Measurements from ENCODE around the gene PPP5C.

DNA sequence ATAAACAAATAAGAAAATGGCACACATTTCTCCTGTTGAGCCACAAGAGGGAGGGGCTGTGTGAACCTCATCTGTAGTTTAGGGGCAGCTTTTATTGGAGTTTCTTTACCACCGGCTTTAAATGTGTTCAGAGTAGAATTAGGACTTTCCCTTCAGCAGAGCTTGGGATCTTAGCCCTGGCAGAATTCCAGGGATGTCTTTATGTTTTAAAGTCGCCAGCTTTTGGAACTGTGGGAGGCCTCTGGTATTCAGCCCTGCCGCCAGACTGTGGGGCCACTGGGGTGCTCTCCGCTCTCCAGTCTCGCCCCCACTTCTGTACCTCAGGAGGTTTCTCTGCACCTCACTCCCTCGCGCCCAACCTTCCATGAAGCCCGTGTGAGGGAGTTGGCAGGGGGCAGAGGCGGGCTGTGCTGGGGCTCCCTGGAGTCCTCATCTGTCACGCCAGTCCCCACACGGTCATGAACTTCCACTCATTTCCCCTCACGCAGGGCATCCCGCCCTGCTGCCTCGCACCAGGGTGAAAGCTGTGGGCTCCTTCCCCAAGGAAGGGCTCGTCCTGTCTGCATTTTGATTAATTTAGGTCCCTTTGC lies 35.0 kb downstream of the PPP5C start:
- TF ChIP-seq, protein P1, sequence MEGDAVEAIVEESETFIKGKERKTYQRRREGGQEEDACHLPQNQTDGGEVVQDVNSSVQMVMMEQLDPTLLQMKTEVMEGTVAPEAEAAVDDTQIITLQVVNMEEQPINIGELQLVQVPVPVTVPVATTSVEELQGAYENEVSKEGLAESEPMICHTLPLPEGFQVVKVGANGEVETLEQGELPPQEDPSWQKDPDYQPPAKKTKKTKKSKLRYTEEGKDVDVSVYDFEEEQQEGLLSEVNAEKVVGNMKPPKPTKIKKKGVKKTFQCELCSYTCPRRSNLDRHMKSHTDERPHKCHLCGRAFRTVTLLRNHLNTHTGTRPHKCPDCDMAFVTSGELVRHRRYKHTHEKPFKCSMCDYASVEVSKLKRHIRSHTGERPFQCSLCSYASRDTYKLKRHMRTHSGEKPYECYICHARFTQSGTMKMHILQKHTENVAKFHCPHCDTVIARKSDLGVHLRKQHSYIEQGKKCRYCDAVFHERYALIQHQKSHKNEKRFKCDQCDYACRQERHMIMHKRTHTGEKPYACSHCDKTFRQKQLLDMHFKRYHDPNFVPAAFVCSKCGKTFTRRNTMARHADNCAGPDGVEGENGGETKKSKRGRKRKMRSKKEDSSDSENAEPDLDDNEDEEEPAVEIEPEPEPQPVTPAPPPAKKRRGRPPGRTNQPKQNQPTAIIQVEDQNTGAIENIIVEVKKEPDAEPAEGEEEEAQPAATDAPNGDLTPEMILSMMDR (conservative IDR thresholded peaks at IDR 0.05; ENCODE audit: low read length) = no peak
- TF ChIP-seq EZH2phosphoT487 (IDR thresholded peaks at IDR 0.05; ENCODE audit: borderline replicate concordance) = no peak
